ENCODE data around the gene ARSG. TPM values are rescaled to one million over a fixed set of nuclear protein-coding genes. Genes with fewer than 3 reads are reported as not detected.

ARSG gene
- total and polyA plus RNA-seq, 9 of the 15 experiments (the other 6 are each of a cell fraction or from before 2014, with no cell fraction given): 1.0 to 5.6 (median 1.8) TPM

- no peak for TF ChIP-seq HNRNPK (IDR thresholded peaks at IDR 0.05; ENCODE audit: low read depth, low read length, poor library complexity, severe bottlenecking)
- no peak for TF ChIP-seq ZBTB49 (CRISPR knock-in tag; IDR thresholded peaks at IDR 0.05; ENCODE audit: borderline replicate concordance)
- no peak for TF ChIP-seq GTF2E2 (tag; IDR thresholded peaks at IDR 0.05)
- TF ChIP-seq E2F5 (CRISPR knock-in tag; IDR thresholded peaks at IDR 0.05): no peak
- no peak for TF ChIP-seq ZEB2 (IDR thresholded peaks at IDR 0.05)
- no peak for TF ChIP-seq HLTF (IDR thresholded peaks at IDR 0.05)
- TF ChIP-seq BRCA1 (IDR thresholded peaks at IDR 0.05): no peak
- no peak for TF ChIP-seq BRCA1 (CRISPR knock-in tag; IDR thresholded peaks at IDR 0.05)
- 0 out of 6 replicates have a peak, but pooled peaks of 1 of the 3 experiments have one; percentile 4 for TF ChIP-seq ZBTB11 (CRISPR knock-in tag; IDR thresholded peaks at IDR 0.05)
These were observed 87.2 kb downstream of the ARSG start (continued) for GRCh38 chr17:68378268-68379176.
